Hematopoietic multipotent progenitor cell treated with erythropoietin and hydrocortisone succinate and interleukin-3 and kit ligand, for 4 days (in vitro differentiated cells): ENCODE data around the gene DCUN1D1.

Source experiments
- DNase-seq: peaks from one replicate; pipeline ENCODE4 v3.0.0-alpha.2; 2015

DCUN1D1 gene

DNA sequence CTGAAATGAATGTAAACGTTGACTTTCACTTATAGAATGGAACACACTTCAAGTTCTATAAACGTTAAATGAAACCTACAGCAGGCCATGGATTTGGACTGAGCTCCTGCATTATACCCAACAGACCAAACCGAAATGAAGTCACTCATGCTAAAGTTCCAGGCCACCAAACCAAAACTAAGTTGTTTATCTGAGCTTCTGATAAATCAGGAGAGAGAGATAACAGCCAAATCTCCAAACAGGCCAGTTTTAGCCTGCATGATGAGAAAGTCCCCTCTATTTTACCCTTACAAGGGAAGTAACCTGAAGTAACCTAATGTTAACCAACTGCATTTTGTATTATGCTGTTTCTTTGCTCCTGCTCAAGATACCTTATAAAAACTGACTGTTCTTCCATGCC, 44.5 kb downstream of the DCUN1D1 start:
- DNase-seq = no peak

DNA sequence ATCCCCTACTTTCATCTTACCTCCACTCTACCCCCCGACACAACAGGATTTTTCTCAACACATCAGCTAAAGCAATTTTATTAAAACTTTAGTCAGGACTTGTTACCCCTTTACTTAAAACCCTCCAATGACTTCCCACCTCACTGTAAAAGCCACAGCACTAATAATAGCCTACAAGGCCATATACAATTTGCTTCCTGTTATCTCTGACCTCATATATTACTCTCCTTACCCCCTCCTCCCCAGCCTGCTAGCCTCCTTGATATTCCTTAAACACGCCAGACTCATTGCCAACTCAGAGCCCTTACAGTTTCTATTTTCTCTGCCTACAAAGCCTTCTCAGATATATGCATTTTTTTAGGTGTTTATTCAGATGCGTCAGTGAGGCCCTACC, 54.4 kb downstream of the DCUN1D1 start:
- DNase-seq = no peak

DNA sequence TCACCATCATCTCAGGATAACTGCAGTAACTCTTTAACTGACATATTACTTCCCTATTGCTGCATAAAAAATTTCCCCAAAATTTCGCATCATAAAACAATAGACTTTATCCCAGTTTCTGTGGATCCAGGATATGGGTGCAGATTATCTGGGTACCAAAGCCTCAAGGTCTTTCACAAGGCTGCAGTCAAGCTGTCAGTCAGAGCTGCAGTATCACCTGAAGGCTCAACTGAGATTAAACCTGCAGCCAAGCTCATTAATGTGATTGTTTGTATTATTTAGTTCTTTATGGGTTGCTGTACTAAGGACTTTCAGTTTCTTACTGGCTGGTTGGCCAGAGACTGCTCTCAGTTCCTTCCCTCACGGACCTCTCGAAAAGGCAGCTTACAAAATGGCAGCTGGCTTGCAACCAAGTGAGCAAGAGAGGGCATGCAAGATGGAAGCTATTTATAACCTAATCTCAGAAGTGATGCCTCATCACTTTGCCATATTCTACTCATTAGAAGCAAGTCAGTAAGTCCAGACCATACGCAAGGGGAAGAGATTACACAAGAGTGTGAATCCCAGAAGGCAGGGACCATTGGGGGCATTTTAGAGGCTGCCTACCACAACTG, 54.9 kb downstream of the DCUN1D1 start:
- DNase-seq = no peak

GRCh38 chr3:182921665-182922355, 58.5 kb downstream of the DCUN1D1 start:
- peak; percentile 58 for DNase-seq

DNA sequence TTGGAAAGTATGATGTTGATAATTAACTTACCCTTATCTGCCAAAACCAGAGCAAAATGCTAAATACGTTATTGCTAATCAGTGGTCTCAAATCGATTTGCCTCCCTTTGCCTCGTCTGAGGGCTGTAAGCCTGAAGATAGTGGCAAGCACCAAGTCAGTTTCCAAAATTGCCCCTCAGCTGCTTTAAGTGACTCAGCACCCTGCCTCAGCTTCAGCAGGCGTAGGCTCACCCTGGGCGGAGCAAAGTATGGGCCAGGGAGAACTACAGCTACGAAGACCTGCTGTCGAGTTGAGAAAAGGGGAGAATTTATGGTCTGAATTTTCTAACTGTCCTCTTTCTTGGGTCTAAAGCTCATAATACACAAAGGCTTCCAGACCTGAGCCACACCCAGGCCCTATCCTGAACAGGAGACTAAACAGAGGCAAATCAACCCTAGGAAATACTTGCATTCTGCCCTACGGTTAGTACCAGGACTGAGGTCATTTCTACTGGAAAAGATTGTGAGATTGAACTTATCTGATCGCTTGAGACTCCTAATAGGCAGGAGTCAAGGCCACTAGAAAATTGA, 59.7 kb downstream of the DCUN1D1 start:
- peak; percentile 96 for DNase-seq

GRCh38 chr3:182919866-182920357, 60.4 kb downstream of the DCUN1D1 start:
- DNase-seq = no peak

DNA sequence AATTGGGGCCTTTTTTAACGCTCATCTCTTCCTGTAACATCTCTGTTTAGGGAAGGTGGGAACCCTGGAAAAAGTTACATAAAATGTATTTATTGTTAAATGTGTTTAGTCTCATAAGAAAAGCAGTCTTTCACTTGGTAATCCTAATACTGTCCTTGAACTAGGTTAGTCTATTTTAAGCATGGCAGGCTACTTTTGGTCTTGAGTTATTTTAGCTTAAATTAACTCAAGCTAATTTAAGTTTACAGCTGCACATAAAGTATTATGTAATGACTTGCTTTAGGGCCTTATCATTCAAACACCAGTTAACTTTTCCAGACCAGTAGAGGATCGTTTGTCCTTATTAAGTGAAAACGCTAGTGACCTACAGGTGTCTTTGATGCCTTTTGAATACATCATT, 63.2 kb downstream of the DCUN1D1 start:
- no peak for DNase-seq

DNA sequence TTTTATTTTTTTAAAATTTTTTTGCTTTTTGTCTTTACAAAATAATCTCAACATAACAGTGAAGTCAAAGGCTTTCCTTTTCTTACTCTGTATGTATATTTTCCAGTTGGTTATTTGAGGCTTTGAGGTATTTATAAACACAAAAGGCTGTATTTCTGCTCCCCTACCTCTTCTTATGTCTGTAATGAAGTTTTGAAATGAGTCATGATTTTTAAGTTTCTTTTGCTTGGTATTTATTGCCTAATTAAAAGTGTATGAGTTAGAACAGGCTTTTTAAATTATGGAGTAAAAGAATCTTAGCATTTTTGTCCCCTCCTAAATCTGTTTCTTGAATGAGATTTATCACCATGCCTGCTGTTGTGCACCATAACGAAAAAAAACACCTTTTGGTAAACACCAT, 66.0 kb downstream of the DCUN1D1 start:
- DNase-seq = no peak

DNA sequence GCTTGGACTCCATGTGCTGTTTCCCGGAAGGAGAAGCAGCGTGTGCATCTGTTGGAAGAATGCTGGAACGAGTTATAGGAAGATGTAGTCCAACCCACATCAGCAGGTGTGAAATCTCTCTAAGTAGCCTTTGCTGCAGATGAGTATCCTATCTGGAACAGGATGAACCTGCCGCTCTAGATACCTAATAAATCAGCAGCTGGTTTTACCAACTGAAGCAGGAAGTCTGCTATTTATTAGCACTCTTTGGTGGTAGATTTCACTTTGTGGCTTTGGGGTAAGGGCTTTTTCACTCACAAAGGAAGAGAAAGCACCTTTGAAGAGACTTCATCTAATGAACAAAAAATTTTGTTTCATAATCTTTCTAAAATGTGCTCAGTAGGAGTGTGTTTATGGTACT, 66.4 kb downstream of the DCUN1D1 start:
- DNase-seq = peak; percentile 61

DNA sequence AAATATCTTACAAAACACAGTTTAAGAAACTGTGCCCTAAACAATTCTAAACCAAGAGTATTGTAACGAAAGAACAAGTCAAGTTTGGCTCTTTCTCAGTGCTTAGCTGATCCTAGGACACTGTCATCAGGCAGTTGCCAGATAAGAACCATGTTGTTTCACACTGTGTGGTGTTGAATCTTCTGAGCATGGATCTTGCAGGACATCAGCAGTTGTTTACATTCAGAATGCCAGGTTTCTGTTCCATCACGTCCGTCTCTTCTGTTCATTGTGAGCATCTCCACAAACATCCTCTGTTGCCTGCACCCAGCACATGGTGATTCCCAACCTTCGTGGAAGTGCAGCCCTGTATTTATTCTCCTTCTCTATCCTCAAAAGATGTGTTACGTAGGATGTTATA, 67.9 kb downstream of the DCUN1D1 start:
- DNase-seq = no peak

GRCh38 chr3:182911782-182912111, 68.6 kb downstream of the DCUN1D1 start:
- DNase-seq = no peak

GRCh38 chr3:182910936-182911781, 69.2 kb downstream of the DCUN1D1 start:
- no peak for DNase-seq

DNA sequence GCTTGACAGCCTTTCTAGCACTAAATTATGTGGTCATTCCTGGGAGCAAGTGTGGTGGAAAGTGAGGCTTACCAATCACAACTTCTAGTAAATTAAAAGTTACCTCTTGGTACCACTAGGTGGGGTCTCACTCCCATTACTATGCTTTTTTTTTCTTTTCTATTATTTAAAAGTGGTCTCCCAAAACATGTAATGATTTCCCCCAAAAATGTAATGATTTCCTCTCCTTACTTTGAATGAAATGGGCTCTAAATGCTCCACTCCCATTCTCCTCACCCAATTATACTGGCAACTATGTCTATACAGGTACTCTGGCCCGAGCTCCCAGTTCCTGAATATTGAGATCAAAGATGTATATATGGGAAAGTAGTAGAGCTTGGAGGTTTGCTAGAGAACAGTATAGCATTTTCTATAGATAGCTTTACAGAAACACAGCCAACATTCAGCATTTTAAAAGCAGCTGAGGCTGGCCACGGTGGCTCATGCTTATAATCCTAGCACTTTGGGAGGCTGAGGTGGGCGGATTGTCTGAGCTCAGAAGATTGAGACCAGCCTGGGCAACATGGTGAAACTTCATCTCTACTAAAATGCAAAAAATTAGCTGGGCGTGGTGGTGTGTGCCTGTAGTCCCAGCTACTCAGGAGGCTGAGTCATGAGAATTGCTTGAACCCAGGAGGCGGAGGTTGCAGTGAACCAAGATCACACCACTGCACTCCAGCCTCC, 70.9 kb downstream of the DCUN1D1 start:
- DNase-seq = peak; percentile 71

GRCh38 chr3:182908471-182908870, 71.9 kb downstream of the DCUN1D1 start:
- DNase-seq = no peak

GRCh38 chr3:182906036-182906435, 74.3 kb downstream of the DCUN1D1 start:
- DNase-seq = no peak

DNA sequence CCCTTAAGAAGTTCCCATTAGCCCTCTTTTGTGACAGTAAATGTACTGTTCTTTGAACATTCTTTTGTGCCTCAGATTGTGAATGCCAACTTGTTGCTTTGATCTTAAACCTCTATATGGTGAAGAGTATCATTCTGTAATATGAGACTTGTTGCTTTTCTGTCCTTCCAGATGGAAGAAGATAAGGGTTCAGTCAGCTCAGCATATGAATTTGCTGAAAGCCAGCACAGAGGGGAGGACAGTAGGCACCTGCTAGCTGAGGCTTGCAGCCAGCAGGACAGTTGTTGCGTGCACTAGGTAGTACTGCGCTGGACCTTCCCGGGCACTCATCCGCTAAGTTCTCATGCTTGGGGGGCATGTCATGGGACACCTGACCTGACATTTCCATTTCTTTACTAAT, 74.7 kb downstream of the DCUN1D1 start:
- DNase-seq = no peak

GRCh38 chr3:182904164-182904563, 76.2 kb downstream of the DCUN1D1 start:
- peak; percentile 25 for DNase-seq

- no peak for DNase-seq
Measured at GRCh38 chr3:182902236-182902635, 78.1 kb downstream of the DCUN1D1 start.

DNA sequence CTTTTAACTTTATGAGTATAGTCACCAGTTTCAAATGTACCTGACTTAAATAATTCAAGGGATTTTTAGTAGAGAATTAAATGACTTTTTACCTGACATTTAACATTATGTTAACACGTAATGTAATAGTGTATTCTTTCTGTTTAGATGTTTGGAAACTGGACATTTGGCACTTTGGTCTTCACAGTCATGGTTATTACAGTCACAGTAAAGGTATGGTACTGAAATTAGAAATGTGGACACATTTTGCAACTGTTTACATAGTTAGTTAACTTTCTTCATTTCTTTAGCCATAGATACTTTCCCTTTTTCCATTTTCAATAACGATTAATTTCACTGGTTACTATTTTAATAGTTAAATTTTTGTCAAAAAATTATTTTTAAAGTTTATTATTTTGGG, 83.8 kb downstream of the DCUN1D1 start:
- no peak for DNase-seq

- peak; percentile 47 for DNase-seq
Measured at GRCh38 chr3:182895513-182896112, 84.7 kb downstream of the DCUN1D1 start.

- DNase-seq = no peak
Measured at GRCh38 chr3:182892226-182892625, 88.1 kb downstream of the DCUN1D1 start.

GRCh38 chr3:182891364-182891763, 89.0 kb downstream of the DCUN1D1 start:
- no peak for DNase-seq
